Measurements from ENCODE around the gene PYHIN1. TPM values are rescaled to one million over a fixed set of nuclear protein-coding genes. Genes with fewer than 3 reads are reported as not detected.

PYHIN1 gene
- total RNA-seq, 1 experiment from 2014 or later = not detected

GRCh38 chr1:159015440-159015909, 84.1 kb downstream of the PYHIN1 start:
- DNase-seq = peak; percentile 36

GRCh38 chr1:159023723-159024122, 92.4 kb downstream of the PYHIN1 start:
- Histone ChIP-seq H3K36me3 (ENCODE audit: low read depth, low read length) (no peaks in the 10 kb centered on the region), H3K9me2 (replicated peaks; ENCODE audit: low read length) (no peaks in the 10 kb centered on the region), H3K27ac (ENCODE audit: low read length) (no peak overlapping the region), H3K4me2 (ENCODE audit: low read length) (no peak overlapping the region), H3K4me3 (ENCODE audit: low read length) (no peak overlapping the region), H4K20me1 (ENCODE audit: low read length) (no peaks in the 10 kb centered on the region), H3K9ac (ENCODE audit: low read length) (no peak overlapping the region), H3K4me1 (ENCODE audit: insufficient read depth, low read length) (no peaks in the 10 kb centered on the region), H2AFZ (ENCODE audit: low read length) (no peak overlapping the region), H3K27me3 (ENCODE audit: low read length) (peaks cover 8% of the 10 kb centered on the region; the same call in 1 of the 2 replicates), H3K9me3 (ENCODE audit: low read length) (no peaks in the 10 kb centered on the region), H3F3A (ENCODE audit: low read length, unreplicated experiment) (no peaks in the 10 kb centered on the region), H3K79me2 (ENCODE audit: low read length) (no peaks in the 10 kb centered on the region)
- intact Hi-C loops (cut with micrococcal nuclease) = no loop called here
- ChIA-PET POLR2A (ENCODE audit: unreplicated experiment) (no interaction called here), CTCF (no interaction called here)
- ATAC-seq (no peak), DNase-seq (no peak)
- TF ChIP-seq EZH2phosphoT487 (IDR thresholded peaks at IDR 0.05; ENCODE audit: borderline replicate concordance, low read length) (no peak), CTCF (conservative IDR thresholded peaks at IDR 0.05; ENCODE audit: low read depth, low read length) (no peak), EZH2 (IDR thresholded peaks at IDR 0.05; ENCODE audit: low read length, unreplicated experiment) (no peak)
- no TSS peak for BruUV-seq (replicated peaks)

More at GRCh38 chr1:159015440-159015909, 84.1 kb downstream of the PYHIN1 start:
- CTCF ChIA-PET = no interaction called here
- Histone ChIP-seq H3K27me3 (ENCODE audit: low read length) (0 out of 2 replicates have a peak, but pooled peaks cover 3% of the 10 kb centered on the region), H3K4me1 (ENCODE audit: insufficient read depth, low read length) (no peaks in the 10 kb centered on the region), H3K4me2 (ENCODE audit: low read length) (no peak overlapping the region), H3K9me3 (ENCODE audit: low read length) (no peaks in the 10 kb centered on the region), H3K9ac (ENCODE audit: low read length) (no peak overlapping the region), H3F3A (ENCODE audit: low read length, unreplicated experiment) (no peaks in the 10 kb centered on the region), H3K9me2 (replicated peaks; ENCODE audit: low read length) (no peaks in the 10 kb centered on the region), H4K20me1 (ENCODE audit: low read length) (no peaks in the 10 kb centered on the region), H3K79me2 (ENCODE audit: low read length) (no peaks in the 10 kb centered on the region), H3K27ac (ENCODE audit: low read length) (no peak overlapping the region), H3K36me3 (ENCODE audit: low read depth, low read length) (no peaks in the 10 kb centered on the region), H2AFZ (ENCODE audit: low read length) (no peak overlapping the region), H3K4me3 (ENCODE audit: low read length) (no peak overlapping the region)
- peak; percentile 93 for ATAC-seq
- intact Hi-C loops (cut with micrococcal nuclease) = no loop called here
- TF ChIP-seq CTCF (conservative IDR thresholded peaks at IDR 0.05; ENCODE audit: low read depth, low read length) = no peak
- no peak for TF ChIP-seq EZH2 (IDR thresholded peaks at IDR 0.05; ENCODE audit: low read length, unreplicated experiment)
- TF ChIP-seq EZH2phosphoT487 (IDR thresholded peaks at IDR 0.05; ENCODE audit: borderline replicate concordance, low read length) = no peak
- POLR2A ChIA-PET (ENCODE audit: unreplicated experiment) = no interaction called here
- BruUV-seq (replicated peaks) = no TSS peak

GRCh38 chr1:159025043-159025442, 93.7 kb downstream of the PYHIN1 start:
- Histone ChIP-seq H3K79me2 (ENCODE audit: low read length) (no peaks in the 10 kb centered on the region), H3K4me3 (ENCODE audit: low read length) (no peak overlapping the region), H3K27ac (ENCODE audit: low read length) (no peak overlapping the region), H2AFZ (ENCODE audit: low read length) (no peak overlapping the region), H3K27me3 (ENCODE audit: low read length) (peaks cover 5% of the 10 kb centered on the region; the same call in 1 of the 2 replicates), H3K4me1 (ENCODE audit: insufficient read depth, low read length) (no peaks in the 10 kb centered on the region), H3F3A (ENCODE audit: low read length, unreplicated experiment) (no peaks in the 10 kb centered on the region), H3K36me3 (ENCODE audit: low read depth, low read length) (no peaks in the 10 kb centered on the region), H3K9me2 (replicated peaks; ENCODE audit: low read length) (no peaks in the 10 kb centered on the region), H3K4me2 (ENCODE audit: low read length) (no peak overlapping the region), H3K9ac (ENCODE audit: low read length) (no peak overlapping the region), H3K9me3 (ENCODE audit: low read length) (no peaks in the 10 kb centered on the region), H4K20me1 (ENCODE audit: low read length) (no peaks in the 10 kb centered on the region)
- CTCF ChIA-PET = no interaction called here
- no TSS peak for BruUV-seq (replicated peaks)
- no peak for DNase-seq
- ATAC-seq = no peak
- intact Hi-C loops (cut with micrococcal nuclease) = no loop called here
- POLR2A ChIA-PET (ENCODE audit: unreplicated experiment) = no interaction called here
- TF ChIP-seq EZH2phosphoT487 (IDR thresholded peaks at IDR 0.05; ENCODE audit: borderline replicate concordance, low read length) = no peak
- TF ChIP-seq CTCF (conservative IDR thresholded peaks at IDR 0.05; ENCODE audit: low read depth, low read length) = no peak
- no peak for TF ChIP-seq EZH2 (IDR thresholded peaks at IDR 0.05; ENCODE audit: low read length, unreplicated experiment)

Measured in PC-3 (cell line).